ENCODE measurements around the gene BRD9. TPM values are rescaled to one million over a fixed set of nuclear protein-coding genes. Genes with fewer than 3 reads are reported as not detected.
A peak's percentile ranks its signal among the peaks of the same experiment; 100 is the strongest.

Gene BRD9
- total RNA-seq, 6 experiments from 2014 or later: 10.7 to 16.7 (median 13.8) TPM

DNA sequence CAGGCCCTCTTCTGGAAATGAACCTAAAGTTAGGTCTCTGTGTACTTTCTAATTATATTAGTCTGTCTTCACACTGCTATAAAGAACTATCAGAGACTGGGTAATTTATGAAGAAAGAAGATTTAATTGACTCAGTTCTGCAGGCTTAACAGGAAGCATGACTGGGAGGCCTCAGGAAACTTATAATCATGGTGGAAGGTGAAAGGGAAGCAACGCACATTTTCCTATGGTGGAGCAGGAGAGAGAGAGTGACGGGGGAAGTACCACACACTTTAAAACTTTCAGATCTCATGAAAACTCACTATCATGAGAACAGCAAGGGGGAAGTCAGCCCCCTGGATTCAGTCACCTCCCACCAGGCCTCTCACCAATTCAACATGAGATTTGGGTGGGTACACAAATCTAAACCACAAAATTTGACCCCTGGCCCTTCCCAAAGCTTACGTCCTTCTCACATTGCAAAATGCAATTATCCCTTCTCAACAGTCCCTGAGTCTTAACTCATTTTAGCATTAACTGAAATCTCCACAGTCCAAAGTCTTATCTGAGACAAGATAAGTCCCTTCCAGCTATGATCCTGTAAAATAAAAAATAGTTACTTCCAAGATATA is 40.8 kb upstream of the BRD9 start:
- intact Hi-C loops (cut with DNase I): loop anchor here in 1 of 2 donors (10.0 kb wide), 1 partner anchor 211 kb away; no protein-coding TSS in a partner anchor
- H3K36me3 ChIP-seq: no peaks in the 10 kb centered on the region
- 69% methylated on average over 2 of the region's 3 CpGs for WGBS (ENCODE audit: insufficient coverage, low coverage, low lambda C conversion rate, missing lambda C conversion rate)
- DNase-seq (no peak), ATAC-seq (no peak)
- no peaks in the 10 kb centered on the region for H3K27me3 ChIP-seq
- H3K9me3 ChIP-seq: no peaks in the 10 kb centered on the region
- H3K27ac ChIP-seq: no peak overlapping the region
- TF ChIP-seq CTCF (IDR thresholded peaks at IDR 0.05) (no peak), POLR2A (IDR thresholded peaks at IDR 0.05) (no peak)
- no peak overlapping the region for H3K4me3 ChIP-seq
- no peaks in the 10 kb centered on the region for H3K4me1 ChIP-seq

DNA sequence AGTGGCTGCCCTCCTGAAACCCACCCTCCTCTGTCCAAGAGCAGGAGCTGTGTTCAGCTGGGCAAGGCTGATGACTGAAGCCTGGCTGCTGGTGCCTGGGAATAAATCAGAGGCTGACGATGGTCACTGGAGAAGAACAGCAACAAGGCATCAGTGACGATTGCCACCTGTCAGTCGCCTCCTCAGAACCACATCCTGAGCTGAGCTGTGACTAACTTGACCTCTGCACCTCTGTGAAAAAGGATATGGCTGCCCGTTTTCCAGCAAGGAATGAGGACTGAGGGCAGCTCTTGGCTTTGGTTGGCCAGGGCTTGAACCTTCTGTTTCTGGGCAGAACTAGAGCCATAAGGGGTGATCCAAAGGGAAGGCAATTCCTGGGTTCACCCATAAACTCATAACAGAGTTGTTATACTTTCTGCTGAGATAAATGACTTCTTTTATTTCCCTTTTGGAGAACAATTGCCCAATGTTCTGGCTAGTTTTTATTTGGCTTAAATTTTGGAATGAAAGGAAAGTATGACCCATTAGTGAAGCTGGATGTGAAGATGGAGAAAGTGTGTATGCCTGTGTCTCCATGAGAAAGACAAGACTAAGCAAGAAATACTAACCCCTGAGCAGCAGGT is 40.1 kb upstream of the BRD9 start:
- ATAC-seq (no peak), DNase-seq (peak in 1 of 3 donors; percentile 23)
- H3K9me3 ChIP-seq: no peaks in the 10 kb centered on the region
- no peaks in the 10 kb centered on the region for H3K36me3 ChIP-seq
- no peak overlapping the region for H3K4me3 ChIP-seq
- no peaks in the 10 kb centered on the region for H3K4me1 ChIP-seq
- H3K27me3 ChIP-seq: no peaks in the 10 kb centered on the region
- WGBS (ENCODE audit: insufficient coverage, low coverage, low lambda C conversion rate, missing lambda C conversion rate): 80% methylated on average over 1 of the region's 4 CpGs
- TF ChIP-seq CTCF (IDR thresholded peaks at IDR 0.05): no peak
- TF ChIP-seq POLR2A (IDR thresholded peaks at IDR 0.05): no peak
- H3K27ac ChIP-seq: no peak overlapping the region
- intact Hi-C loops (cut with DNase I): loop anchor here in 1 of 2 donors (10.0 kb wide), 1 partner anchor 212 kb away; no protein-coding TSS in a partner anchor

GRCh38 chr5:932151-932627 is 39.6 kb upstream of the BRD9 start:
- no peaks in the 10 kb centered on the region for H3K36me3 ChIP-seq
- H3K27ac ChIP-seq: no peak overlapping the region
- H3K9me3 ChIP-seq: no peaks in the 10 kb centered on the region
- peak in 2 of 3 donors; percentile 19 to 46 for DNase-seq
- no peak for TF ChIP-seq POLR2A (IDR thresholded peaks at IDR 0.05)
- TF ChIP-seq CTCF (IDR thresholded peaks at IDR 0.05): no peak
- ATAC-seq: no peak
- WGBS (ENCODE audit: insufficient coverage, low coverage, low lambda C conversion rate, missing lambda C conversion rate): no CpG with 5 or more reads among the region's 8 CpGs
- H3K27me3 ChIP-seq: no peaks in the 10 kb centered on the region
- no peak overlapping the region for H3K4me3 ChIP-seq
- no peaks in the 10 kb centered on the region for H3K4me1 ChIP-seq
- intact Hi-C loops (cut with DNase I): loop anchor here in 1 of 2 donors (10.0 kb wide), 1 partner anchor 213 kb away; no protein-coding TSS in a partner anchor

GRCh38 chr5:931570-932145 is 39.1 kb upstream of the BRD9 start:
- Histone ChIP-seq H3K4me1 (peaks cover 0 to 3% (median 0%) of the 10 kb centered on the region in 4 donors), H3K4me3 (no peak overlapping the region)
- intact Hi-C loops (cut with DNase I): loop anchor here in 1 of 2 donors (10.0 kb wide), 1 partner anchor 213 kb away; no protein-coding TSS in a partner anchor

More at GRCh38 chr5:931570-932145, 39.1 kb upstream of the BRD9 start:
- Histone ChIP-seq H3K27ac (no peak overlapping the region), H3K36me3 (no peaks in the 10 kb centered on the region), H3K9me3 (no peaks in the 10 kb centered on the region), H3K27me3 (peaks cover 0 to 2% of the 10 kb centered on the region in 2 donors)
- TF ChIP-seq POLR2A (IDR thresholded peaks at IDR 0.05) (no peak), CTCF (IDR thresholded peaks at IDR 0.05) (no peak)
- WGBS (ENCODE audit: insufficient coverage, low coverage, low lambda C conversion rate, missing lambda C conversion rate): 45% methylated on average over 4 of the region's 13 CpGs
- DNase-seq (no peak), ATAC-seq (no peak)

All from right lobe of liver (tissue), 6 donors.